Measurements from ENCODE around the gene CCKAR.

The CCKAR gene

GRCh38 chr4:26458157-26458561 lies 32.1 kb downstream of the CCKAR start:
- no peak for DNase-seq

- no peak for DNase-seq
Measured at GRCh38 chr4:26457412-26457811, 32.9 kb downstream of the CCKAR start.

- DNase-seq, result no peak
Measured at GRCh38 chr4:26455571-26455970, 34.7 kb downstream of the CCKAR start.

GRCh38 chr4:26454961-26455360 lies 35.3 kb downstream of the CCKAR start:
- no peak for DNase-seq

GRCh38 chr4:26452565-26453531 lies 37.4 kb downstream of the CCKAR start:
- no peak for DNase-seq

GRCh38 chr4:26451597-26451996 lies 38.7 kb downstream of the CCKAR start:
- no peak for DNase-seq

- no peak for DNase-seq
Measured at GRCh38 chr4:26450418-26450817, 39.9 kb downstream of the CCKAR start.

- no peak for DNase-seq
Measured at GRCh38 chr4:26447378-26447777, 42.9 kb downstream of the CCKAR start.

- no peak for DNase-seq
Measured at GRCh38 chr4:26441771-26442170, 48.5 kb downstream of the CCKAR start.

GRCh38 chr4:26441102-26441501 lies 49.2 kb downstream of the CCKAR start:
- no peak for DNase-seq

- DNase-seq, result no peak
Measured at GRCh38 chr4:26434030-26434639, 56.1 kb downstream of the CCKAR start.

- DNase-seq, result no peak
Measured at GRCh38 chr4:26433556-26433955, 56.7 kb downstream of the CCKAR start.

GRCh38 chr4:26432419-26432818 lies 57.9 kb downstream of the CCKAR start:
- no peak for DNase-seq

GRCh38 chr4:26431461-26432180 lies 58.7 kb downstream of the CCKAR start:
- DNase-seq, result no peak
